Measurements from ENCODE around the gene KMT2C. TPM values are rescaled to one million over a fixed set of nuclear protein-coding genes. Genes with fewer than 3 reads are reported as not detected.
"Not testable (repeated sequence)": the region's sequence is repeated elsewhere in the genome, so short reads cannot be mapped to it uniquely, and the experiment has no call there.

Gene KMT2C
- total and polyA plus RNA-seq, 2 of the 13 experiments (the other 11 are each of a cell fraction or from before 2014, with no cell fraction given): 7.1 to 14.4 TPM

DNA sequence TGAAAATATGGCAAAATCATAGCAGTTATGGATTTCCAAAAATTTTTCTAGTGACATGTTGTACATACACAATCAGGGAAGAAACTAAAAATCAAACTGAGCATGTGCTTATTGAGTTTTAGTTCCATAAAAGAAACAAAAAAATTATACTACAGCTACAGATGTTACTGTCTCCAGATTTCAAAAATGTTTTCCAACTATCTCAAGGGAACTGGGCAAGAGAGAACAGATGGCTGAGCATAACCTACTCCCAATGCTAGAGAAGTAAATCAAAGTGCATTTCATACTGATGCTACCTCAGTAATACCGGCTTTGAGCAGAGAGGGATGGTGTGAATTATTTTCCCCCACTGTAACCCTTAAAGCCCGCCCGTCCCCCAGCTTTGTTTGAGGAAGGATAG lies 40.7 kb upstream of the KMT2C start:
- Histone ChIP-seq H3K4me3 (replicated peaks in 1 of 3; ENCODE audit: insufficient read depth in 1 of 3, low read depth in 2 of 3, low read length in 3 of 3) (no peak overlapping the region), H3K4me2 (ENCODE audit: low read depth, low read length) (no peak overlapping the region), H3K36me3 (replicated peaks in 1 of 2; ENCODE audit: control insufficient read depth in 1 of 2, insufficient read depth in 2 of 2, low read length in 2 of 2) (no peaks in the 10 kb centered on the region), H3K9ac (ENCODE audit: insufficient read depth, low read depth, low read length) (no peak overlapping the region), H3K9me3 (ENCODE audit: low read length) (peaks cover 2% of the 10 kb centered on the region), H3K79me2 (ENCODE audit: insufficient read depth, low read length) (no peaks in the 10 kb centered on the region), H3K27me3 (ENCODE audit: control insufficient read depth in 1 of 2, insufficient read depth in 2 of 2, low read length in 2 of 2) (no peaks in the 10 kb centered on the region), H2AFZ (ENCODE audit: low read length) (no peak overlapping the region), H3K4me1 (ENCODE audit: insufficient read depth, low read length) (peaks cover 9% of the 10 kb centered on the region), H4K20me1 (ENCODE audit: insufficient read depth, low read length) (no peaks in the 10 kb centered on the region), H3K27ac (ENCODE audit: extremely low read length, insufficient read depth, low read length) (no peak overlapping the region)
- BruUV-seq (replicated peaks): no TSS peak
- intact Hi-C loops (cut with micrococcal nuclease; ENCODE audit: unreplicated experiment) (no loop called here), in situ Hi-C loops (cut with HindIII; ENCODE audit: extremely low pct_ligation_motif_present, low pct_unique_long_range_greater_than_20kb) (no loop called here)
- no peak for FAIRE-seq
- ChIA-PET POLR2A (no interaction called here), CTCF (ENCODE audit: low intra/inter-chr PET ratio, low total read pairs) (no interaction called here)
- WGBS (ENCODE audit: low lambda C conversion rate): 96% methylated on average over 3 of the region's 3 CpGs
- no peak for ATAC-seq
- DNase-seq (ENCODE audit: low spot score): no peak
- no peak for TF ChIP-seq POLR2AphosphoS2 (IDR thresholded peaks at IDR 0.05; ENCODE audit: low read depth, low read length)
- TF ChIP-seq ZNF263 (CRISPR knock-in tag; IDR thresholded peaks at IDR 0.05): no peak
- TF ChIP-seq ZNF598 (CRISPR knock-in tag; IDR thresholded peaks at IDR 0.05; ENCODE audit: borderline replicate concordance): no peak
- no peak for TF ChIP-seq ZFP1 (CRISPR knock-in tag; IDR thresholded peaks at IDR 0.05)

DNA sequence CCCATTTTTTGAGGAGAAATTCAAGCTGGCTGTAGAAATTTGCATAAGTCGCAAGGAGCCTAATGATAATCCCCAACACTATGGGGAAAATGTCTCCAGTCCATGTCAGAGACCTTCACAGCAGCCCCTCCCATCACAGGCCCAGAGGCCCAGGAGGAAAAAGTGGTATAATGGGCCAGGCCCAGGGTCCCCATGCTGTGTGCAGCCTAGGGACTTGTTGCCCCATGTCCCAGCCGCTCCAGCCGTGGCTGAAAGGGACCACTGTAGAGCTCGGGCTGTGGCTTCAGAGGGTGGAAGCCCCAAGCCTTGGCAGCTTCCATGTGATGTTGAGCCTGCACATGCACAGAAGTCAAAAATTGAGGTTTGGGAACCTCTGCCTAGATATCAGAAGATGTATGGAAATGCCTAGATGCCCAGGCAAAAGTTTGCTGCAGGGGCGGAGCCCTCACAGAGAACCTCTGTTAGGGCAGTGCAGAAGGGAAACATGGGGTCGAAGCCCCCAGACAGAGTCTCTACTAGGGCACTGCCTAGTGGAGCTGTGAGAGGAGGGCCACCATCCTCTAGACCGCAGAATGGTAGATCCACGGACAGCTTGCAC lies 35.3 kb upstream of the KMT2C start:
- H3K4me3 ChIP-seq (replicated peaks in 1 of 3; ENCODE audit: insufficient read depth in 1 of 3, low read depth in 2 of 3, low read length in 3 of 3); BruUV-seq (replicated peaks); H3K27ac ChIP-seq (ENCODE audit: extremely low read length, insufficient read depth, low read length); H3K27me3 ChIP-seq (ENCODE audit: control insufficient read depth in 1 of 2, insufficient read depth in 2 of 2, low read length in 2 of 2); CTCF ChIA-PET (ENCODE audit: low intra/inter-chr PET ratio, low total read pairs); H3K4me2 ChIP-seq (ENCODE audit: low read depth, low read length); ATAC-seq; H4K20me1 ChIP-seq (ENCODE audit: insufficient read depth, low read length); H3K79me2 ChIP-seq (ENCODE audit: insufficient read depth, low read length); DNase-seq (ENCODE audit: low spot score); H2AFZ ChIP-seq (ENCODE audit: low read length); H3K36me3 ChIP-seq (replicated peaks in 1 of 2; ENCODE audit: control insufficient read depth in 1 of 2, insufficient read depth in 2 of 2, low read length in 2 of 2); FAIRE-seq; H3K9ac ChIP-seq (ENCODE audit: insufficient read depth, low read depth, low read length); in situ Hi-C loops (cut with HindIII; ENCODE audit: extremely low pct_ligation_motif_present, low pct_unique_long_range_greater_than_20kb): not testable (repeated sequence)
- POLR2A ChIA-PET: interaction anchor here (1.5 kb wide), 1 partner anchor 11 kb away, joined by 3 read pairs; no protein-coding TSS in a partner anchor
- Histone ChIP-seq H3K4me1 (ENCODE audit: insufficient read depth, low read length) (peaks cover 16% of the 10 kb centered on the region), H3K9me3 (ENCODE audit: low read length) (peaks cover 10% of the 10 kb centered on the region)
- 82% methylated on average over 4 of the region's 8 CpGs for WGBS (ENCODE audit: low lambda C conversion rate)
- intact Hi-C loops (cut with micrococcal nuclease; ENCODE audit: unreplicated experiment): loop anchor here (1.0 kb wide), 1 partner anchor 10 kb away; no protein-coding TSS in a partner anchor
